HG03108 (cell line): Measurements from ENCODE around the gene GABRB1.

Experiments
- ATAC-seq: cut with Tn5 transposase; IDR thresholded peaks from one replicate; pipeline ENCODE4 v1.9.1; 2021; ENCODE audit warnings: moderate library complexity; ENCODE audit not compliant: unreplicated experiment

Gene GABRB1

DNA sequence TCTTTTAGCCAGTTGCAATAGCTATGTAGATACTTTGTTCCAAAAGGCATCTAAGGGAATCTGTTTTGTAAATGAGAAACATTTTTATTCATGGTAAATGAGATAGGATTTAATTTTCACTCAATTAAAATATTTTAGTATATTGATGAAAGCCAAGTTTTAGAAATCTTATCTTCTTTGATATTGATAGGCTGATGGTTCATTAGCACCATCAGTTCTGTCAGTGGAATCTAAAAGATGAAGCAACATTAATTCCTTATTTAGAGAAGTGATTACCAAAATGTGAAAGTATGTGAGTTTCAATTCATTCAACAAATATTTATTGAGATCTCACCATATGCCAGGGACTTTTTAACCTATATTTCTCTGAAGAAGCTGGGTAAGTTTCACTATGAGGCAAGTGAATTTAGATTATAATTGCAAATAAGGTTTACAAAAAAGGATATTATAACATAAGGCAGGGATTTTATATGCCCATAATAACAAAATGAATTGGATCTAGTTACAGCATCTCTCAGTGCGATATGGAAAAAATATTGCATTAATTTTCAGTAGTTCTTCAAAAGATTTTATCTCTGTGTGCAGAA is 79.3 kb downstream of the GABRB1 start:
- no peak for ATAC-seq

DNA sequence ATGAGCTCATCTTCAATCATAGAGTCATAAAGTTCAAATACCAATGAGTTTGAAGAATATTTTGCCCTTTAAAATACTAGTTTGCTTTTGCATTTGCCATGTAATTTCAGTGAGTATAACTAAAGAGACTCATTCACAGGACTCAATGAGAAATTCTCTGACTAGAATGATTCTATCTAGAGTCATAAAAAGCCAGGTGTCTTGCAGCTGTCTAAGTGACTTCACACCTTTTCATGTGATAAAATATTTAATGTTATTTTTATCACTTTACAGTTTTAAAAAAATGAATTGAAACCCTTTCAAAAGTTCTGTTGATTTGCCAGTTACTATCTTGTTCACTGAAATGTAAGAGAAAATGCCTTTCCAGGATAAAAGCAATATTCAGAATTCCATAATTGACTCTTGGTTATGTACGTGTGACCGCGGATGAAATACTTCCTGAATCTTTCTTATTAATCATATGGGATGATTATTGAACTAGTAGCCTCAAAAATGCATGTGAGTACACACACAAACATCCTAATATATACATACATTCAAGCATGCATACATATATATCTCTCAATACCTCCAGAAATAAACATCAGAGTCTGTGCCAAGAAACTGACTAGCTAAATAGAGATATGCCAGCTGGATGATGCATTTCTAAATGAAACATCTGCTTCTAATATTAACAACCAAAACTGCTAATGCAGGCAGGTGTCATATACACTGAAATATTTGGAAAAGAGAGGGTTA is 87.0 kb downstream of the GABRB1 start:
- ATAC-seq: no peak

DNA sequence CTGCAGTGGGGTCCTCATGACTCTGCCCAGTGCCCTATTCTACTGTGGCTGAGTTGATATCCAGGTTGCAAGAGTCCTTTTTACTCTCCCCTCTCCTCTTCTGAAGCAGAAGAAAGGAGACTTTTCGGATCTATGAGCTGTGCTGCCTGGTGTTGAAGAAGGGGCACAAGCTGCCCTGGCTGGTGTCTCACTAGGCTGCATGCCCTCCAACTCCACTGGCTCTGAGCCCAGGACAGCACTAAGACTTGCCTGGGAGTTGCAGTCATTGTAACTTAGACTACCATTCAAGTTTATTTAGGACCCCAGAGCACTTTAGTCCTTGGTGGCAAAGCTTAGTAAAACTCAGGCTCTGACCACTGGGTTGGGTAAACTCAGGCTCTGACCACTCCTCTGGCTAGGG is 89.4 kb downstream of the GABRB1 start:
- ATAC-seq: no peak

DNA sequence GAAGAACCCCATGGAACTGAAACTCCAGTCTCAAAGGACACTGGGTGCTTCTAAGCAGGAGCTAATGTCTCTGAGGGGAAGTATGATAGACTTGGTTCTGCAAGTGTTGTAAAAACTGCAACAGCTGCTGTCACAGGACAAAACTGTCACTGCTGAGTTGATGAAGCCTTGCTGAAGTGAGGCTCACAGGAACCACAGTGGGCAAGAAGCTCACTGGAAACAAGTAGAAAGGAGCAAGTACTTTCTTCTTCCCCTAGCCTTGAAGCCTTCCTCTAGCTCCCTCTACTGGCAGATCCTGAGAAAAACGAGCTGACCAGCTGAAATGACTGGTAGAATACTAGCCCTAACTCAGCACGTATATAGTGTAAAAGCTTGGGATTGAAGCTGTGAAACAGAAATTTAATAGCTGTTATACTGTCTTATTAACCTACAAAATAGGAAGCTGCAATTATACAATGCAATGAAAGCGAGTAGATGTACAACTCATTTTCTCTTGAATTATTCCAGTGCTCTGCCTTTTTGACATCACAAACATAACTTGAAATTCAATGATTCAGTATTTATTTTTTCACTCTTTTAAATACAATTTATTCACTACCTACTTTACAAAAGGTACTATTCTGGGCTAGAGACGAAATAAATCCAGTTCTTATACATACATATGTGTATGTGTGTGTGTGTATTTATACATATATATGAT is 91.4 kb downstream of the GABRB1 start:
- ATAC-seq: peak; percentile 93

DNA sequence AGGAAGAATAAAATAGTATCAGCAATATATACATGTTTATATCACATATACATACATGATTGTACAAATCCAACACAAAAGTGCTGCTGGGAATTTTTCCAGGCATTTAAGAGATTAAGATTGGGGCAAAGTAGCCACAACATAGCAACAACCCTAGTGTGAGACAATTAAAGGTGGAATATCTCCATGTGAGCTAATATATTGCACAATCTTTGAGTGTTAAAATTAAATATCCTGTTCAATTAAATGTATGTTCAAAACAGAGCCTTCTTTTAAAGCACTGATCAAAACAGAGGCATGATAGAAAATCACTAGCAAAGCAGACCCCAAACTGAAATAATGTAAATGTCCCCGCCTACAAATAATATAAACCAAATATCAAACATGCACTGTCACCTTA is 97.6 kb downstream of the GABRB1 start:
- ATAC-seq: no peak

DNA sequence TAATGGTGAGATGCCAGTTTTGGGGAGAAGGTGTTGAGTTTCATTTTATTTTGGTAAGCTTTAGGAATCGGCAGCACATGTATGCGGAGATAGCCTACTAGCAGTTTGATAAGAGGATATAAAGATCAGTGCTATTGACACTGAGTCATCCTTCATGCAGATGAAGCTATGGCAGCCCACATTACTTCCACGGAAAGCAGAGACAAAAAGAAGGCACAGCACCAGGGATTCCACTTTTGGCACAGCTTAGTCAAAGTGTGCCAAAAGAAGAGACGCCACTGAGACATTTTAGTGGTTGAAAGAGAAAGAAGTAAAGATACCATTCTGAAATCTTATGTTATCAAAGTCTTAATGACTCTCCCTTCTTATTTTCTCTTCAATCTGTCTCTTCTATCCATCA is 103.8 kb downstream of the GABRB1 start:
- ATAC-seq: no peak

DNA sequence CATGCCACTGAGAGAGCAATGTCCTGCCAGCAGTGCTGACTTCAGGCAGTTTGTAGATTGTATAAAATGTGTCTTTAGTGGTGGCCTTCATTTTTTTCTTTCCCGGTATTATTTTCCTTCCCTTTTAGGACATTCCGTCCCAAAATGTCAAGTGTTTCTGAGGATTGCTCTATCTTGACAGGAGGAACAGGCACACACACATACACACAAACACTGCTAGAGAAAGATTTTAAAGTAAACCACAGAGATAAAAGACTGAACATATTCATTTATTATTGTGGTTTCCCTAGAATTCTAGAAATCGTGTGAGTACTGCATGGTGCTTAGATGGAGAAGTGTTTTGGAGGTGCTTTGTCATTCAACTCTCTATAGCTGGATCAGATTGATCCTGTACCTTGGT is 111.9 kb downstream of the GABRB1 start:
- no peak for ATAC-seq

DNA sequence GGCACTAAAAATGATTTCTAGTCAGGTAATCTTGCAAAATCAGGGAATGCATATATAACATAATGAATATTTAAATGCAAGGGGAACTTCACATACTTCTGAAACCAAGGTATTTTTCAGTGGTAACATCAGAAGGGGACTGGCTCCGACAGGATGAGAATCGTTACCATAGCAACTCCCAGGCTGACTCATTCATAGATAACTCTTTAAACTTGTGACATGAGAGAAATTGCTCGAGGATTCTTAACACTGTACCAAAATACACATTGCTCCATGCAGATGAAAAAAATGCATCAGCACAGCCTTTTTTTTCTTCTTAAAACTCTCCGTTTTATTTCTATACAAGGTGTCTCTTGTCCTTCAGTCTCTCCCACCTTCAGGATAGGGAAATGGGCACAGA is 114.3 kb downstream of the GABRB1 start:
- ATAC-seq: peak; percentile 99

DNA sequence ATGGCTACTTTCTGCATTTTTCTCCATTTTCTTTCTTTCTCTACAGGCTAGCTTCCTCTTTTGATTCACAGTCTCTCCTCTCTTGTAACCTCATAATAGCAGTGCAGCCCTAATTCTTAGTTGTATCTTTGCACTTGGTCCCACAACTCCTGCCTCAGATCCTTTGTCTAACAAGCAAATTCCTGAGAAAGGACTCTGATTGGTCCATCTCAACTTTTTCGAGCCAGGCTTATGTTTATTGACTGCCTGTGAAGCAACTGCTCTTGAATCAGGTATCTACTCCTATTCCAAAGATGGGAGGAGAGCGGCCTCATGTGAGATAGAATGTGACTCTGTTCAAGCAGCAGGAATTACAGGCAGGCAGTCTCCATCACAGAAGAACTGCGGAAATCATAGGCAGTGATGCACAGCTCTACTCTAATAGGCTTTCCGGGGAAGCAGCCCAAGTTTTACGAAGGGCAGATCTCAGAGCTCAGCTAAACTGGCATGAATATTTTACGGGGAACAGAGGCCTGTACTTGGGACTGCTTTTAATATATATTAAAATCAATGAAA is 123.5 kb downstream of the GABRB1 start:
- ATAC-seq: no peak

DNA sequence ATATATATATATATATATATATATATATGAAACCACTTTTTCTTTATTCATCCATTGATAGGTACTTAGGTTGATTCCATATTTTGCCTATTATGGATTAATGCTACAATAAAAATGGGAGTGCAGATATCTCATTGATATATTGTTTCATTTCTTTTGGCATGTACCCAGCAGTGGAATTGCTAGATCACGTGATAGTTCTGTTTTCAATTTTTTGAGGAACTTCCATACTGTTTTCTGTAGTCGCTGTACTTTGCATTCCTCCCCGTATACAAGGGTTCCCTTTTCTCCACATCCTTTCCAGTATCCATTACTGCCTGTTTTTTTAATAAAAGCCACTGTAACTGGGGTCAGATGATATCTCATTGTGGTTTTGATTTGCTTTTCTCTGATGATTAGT is 124.6 kb downstream of the GABRB1 start:
- ATAC-seq: no peak

DNA sequence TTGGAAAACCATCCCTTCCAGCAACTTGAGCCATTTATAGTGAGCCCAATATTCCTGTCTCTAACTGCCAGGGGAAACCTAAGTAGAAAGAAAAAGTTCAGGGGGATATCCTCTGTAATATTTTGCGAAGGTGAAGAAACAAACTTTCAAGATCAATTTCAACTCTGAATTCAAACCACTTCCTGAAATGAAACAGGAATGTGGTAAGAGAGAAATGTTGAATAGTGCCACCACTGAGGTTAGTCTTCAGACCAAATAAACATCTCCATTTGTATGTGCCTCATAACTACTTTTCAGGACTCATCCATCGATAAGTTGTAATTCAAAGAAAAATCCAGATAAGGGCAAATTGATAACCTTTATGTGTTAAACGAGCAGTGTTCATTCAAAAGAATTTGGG is 128.7 kb downstream of the GABRB1 start:
- no peak for ATAC-seq

DNA sequence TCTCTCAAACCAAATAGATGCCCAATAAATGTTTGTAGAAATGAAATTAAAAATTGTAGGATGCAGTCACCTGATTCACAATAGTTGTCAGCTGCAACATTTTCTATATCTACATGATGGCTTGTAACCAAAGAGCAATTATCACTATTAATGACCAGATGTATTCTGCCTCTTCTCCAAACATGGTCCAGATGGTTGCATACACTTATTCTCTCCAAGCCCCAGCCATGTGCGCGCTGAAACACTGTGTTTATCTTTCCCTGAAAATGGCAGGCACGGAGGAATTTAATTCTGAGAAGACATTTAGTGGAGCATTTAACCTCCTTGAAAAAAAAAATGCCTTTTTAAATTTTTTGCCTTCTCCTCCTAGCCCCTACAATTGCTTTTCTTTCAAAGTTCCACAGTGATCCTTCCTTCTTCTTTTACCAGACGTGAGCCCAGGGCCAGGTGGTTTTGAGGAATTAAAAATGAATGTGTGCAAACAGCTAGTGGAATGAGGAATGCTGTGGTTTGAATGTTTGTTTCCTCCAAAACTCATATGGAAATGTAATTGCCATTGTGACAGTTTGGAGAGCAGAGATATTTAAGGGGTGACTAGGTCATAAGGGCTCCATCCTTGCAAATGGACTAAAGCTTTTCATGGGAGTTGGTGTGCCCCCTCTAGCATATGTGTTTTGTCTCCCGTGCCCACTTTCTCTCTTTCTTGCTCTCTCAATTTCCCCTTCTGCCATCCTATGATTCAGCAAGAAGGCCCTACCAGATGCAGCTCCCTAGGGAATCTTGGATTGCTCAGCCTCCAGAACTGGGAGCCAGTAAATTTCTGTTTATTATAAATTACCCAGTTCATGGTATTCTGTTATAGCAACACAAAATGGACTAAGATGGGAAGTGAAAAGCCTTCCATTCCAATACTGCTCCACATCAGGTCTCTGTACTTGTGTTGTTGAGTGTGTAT is 136.0 kb downstream of the GABRB1 start:
- no peak for ATAC-seq

DNA sequence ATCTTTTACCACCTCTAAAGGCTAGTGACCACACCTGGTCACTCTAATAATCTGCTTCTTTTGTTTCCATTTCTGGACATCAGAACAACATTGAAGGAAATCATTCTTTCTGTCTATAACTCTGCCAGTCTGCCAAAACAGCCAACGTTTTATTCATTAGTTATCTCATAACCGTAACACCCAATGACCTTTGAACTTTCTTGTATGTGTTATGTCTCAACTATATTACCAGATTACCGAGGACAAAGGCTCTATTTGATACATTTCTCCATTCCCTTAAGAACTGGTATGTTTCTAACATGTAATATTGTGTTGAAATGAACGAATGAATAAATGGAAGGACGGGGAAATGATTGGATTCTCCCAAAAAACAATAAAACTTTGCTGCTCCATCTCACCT is 152.7 kb downstream of the GABRB1 start:
- no peak for ATAC-seq

DNA sequence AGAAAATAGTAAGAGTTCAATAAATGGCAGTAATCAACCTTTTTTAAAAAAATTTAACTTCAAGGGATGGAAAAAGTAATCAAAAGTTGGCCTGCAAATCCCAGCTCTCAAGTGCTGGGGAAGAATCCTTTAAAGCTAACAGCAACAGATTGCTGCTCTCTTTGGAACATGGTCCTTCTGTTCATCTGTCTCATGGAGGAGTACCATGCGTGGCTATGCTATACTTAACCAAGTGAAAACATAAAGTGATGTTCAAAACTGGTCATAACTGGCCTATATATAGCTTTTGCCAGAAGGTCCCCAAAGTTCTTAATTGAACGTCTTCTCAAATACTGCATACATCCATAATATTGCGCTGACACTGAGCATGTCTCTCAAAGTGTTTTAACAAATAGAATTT is 154.4 kb downstream of the GABRB1 start:
- ATAC-seq: no peak

DNA sequence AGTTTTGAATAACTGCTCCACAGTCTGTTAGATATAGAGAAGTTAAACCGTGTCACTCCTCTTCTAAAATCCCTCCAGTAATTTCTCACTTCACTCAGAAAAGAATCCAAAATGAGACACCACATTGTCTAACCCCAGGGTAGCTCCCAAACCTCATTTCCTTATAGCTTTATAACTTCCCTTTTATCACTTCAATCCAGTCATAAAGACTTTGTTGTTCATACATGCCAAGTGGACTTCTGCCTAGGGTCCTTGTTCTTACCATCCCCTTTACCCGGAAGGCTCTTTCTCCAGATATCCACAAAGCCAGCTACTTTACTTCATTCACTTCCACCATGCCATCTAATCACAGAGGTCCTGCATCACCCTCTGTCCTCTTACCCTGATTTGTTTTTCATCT is 156.2 kb downstream of the GABRB1 start:
- no peak for ATAC-seq

DNA sequence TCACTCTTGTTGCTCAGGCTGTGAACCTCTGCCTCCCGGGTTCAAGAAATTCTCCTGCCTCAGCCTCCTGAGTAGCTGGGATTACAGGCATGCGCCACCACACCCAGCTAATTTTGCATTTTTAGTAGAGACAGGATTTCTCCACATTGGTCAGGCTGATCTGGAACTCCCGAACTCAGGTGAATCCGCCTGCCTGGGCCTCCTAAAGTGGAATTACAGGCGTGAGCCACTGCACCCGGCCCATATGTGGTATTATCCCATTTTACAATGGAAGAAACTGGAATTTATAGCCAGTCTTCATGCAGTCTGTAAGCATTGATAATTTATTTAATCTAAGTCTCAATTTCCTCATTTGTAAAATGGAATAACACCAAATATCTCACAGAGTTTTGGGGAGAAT is 161.8 kb downstream of the GABRB1 start:
- ATAC-seq: no peak

DNA sequence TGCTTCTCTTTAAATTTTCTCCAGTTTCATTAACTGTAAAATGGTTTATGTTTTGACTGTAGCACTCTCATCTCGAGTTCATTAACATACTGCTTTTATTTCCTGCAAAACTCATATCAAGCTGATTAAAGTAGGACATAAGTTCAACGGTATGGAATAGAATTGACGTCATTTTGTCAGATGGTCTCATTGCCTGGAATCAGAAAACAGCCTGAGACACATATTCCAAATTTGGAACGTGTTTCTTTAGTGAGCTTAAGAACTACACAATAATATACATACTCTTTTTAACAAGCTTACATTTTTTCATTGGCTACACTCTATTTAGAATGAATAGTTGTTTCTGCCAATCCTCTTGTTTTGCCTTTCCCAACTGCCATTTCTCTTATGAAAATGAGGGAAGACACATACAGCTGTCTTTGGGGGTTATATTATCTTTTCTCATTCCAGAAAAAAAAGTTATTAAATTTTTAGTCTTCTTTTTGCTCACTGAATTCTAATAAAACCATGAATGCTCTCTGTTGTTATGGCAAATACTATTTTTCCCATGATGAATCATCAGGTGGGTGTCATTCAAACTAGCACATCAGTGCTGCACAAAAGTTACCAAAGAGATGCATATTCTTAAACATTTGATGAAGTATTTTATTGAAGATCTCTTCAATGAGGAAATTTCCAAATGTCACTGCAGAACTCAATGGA is 162.8 kb downstream of the GABRB1 start:
- ATAC-seq: no peak

DNA sequence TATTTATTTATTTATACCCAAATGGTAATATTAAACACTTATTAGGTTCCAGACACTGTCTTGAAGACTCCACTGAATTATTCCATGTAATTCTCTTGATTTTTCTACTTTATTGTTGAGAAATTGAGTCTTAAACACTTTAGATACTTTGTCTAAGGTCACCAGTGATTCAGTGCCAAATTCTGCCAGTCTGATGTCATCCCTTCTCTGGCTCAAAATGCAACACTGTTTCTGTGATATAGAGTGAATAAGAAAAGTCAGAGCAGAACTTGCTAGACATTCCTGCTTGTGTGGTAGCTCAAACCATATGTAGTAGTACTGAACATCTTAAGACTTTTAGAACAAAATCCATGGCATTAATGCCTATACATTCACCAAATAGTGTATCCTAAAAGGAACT is 164.3 kb downstream of the GABRB1 start:
- no peak for ATAC-seq

DNA sequence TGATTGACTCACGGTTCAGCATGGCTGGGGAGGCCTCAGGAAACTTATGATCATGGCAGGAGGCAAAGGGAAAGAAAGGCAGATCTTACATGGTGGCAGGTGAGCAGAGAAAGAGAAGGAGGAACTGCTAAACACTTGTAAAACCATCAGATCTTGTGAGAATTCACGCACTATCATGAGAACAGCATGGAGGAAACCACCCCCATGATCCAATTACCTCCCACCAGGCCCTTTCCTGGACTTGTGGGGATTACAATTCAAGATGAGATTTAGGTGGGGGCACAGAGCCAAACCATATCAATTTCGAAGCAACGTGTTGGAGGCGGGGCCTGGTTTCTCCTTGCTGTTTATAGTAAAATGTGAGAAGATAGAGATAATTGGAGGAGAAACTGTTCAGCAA is 167.4 kb downstream of the GABRB1 start:
- ATAC-seq: no peak

DNA sequence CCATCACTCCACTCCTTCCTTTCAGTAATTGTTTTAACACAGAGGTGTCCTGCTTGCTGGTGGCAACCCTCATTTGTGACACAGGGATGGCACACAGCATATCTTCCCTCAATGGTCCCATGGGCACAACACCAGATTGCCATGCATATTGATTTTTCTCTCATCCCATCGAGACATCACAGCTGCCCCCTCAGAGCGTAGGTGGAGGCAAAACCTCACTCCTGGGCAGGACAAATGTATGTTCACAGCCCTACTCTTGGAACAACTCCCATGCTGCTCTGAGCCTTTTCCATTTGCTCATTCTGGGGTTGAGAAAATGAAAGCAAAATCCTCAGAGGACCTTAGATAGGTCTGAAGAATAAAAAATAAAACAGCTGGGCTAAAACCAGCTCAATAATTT is 172.2 kb downstream of the GABRB1 start:
- no peak for ATAC-seq
